ENCODE measurements around the gene BTBD9.

GRCh38 chr6:38579010-38579628, 60.6 kb downstream of the BTBD9 start:
- TF ChIP-seq CTCF (IDR thresholded peaks at IDR 0.05 in 4 of 5, conservative IDR thresholded peaks at IDR 0.05 in 1 of 5) (no peak), POLR2A (IDR thresholded peaks at IDR 0.05) (no peak)
